Left lung (tissue), 10 donors: ENCODE measurements around the gene NIPAL4. TPM values are rescaled to one million over a fixed set of nuclear protein-coding genes. Genes with fewer than 3 reads are reported as not detected.

Experiments
- ATAC-seq: fragments of 200-7000 bp; cut with Tn5 transposase; one replicate; pipeline ENCODE4 v1.9.1; 2020; ENCODE audit warnings: moderate library complexity
- DNase-seq, 4 donors: peaks; one replicate each; pipeline ENCODE4 v3.0.0-alpha.2; 2013 to 2020
- H3K27ac ChIP-seq, 2 donors: fragments of 200-600 bp; sonication (generic) in 1 of 2; one replicate each; pipeline versions ENCODE4 v1.5.0 to v1.8.0; 2020 to 2021
- H3K27me3 ChIP-seq, 2 donors: fragments of 200-600 bp; sonication (generic) in 1 of 2; one replicate each; pipeline versions ENCODE4 v1.5.0 to v1.8.0; 2020 to 2021
- H3K36me3 ChIP-seq, 2 donors: fragments of 200-600 bp; sonication (generic) in 1 of 2; one replicate each; pipeline versions ENCODE4 v1.5.0 to v1.8.0; 2020 to 2021
- H3K4me1 ChIP-seq, 2 donors: fragments of 200-600 bp; one replicate each; pipeline ENCODE4 v1.8.0; 2021
- H3K4me3 ChIP-seq, 2 donors: fragments of 200-600 bp; sonication (generic) in 1 of 2; one replicate each; pipeline versions ENCODE4 v1.5.0 to v1.8.0; 2020 to 2021; ENCODE audit warnings: mild to moderate bottlenecking in 1 of 2
- H3K9me3 ChIP-seq, 2 donors: fragments of 200-600 bp; sonication (generic) in 1 of 2; one replicate each; pipeline versions ENCODE4 v1.5.0 to v1.8.0; 2020 to 2021
- intact Hi-C, 2 donors: fragments of 100-400 bp; cut with DNase I; formaldehyde crosslinking; loops; one replicate each; pipeline versions ENCODE4 v1.11.2 to v1.14.2; 2022
- polyA plus RNA-seq, 6 donors: library from polyadenylated mRNA; unstranded; fragments of 120-200 nt; gene quantifications; one replicate each; pipeline ENCODE4 v1.2.1, GENCODE V29; 2013; ENCODE audit not compliant: insufficient read length in 6 of 6
- total RNA-seq, 2 donors: library from RNA; stranded (reverse); fragmentation: NEBNext Ultra II Directional; extraction: Animal tissue kit (Norgen Biotek cat#: 25700); gene quantifications; one replicate each; pipeline ENCODE4 v1.2.1, GENCODE V29; 2021
- TF ChIP-seq, protein P1 (sequence below), 2 donors: fragments of 200-600 bp; sonication (generic) in 1 of 2; IDR thresholded peaks; one replicate each; pipeline versions ENCODE4 v1.5.0 to v1.8.0; 2021; ENCODE audit warnings: antibody characterized with exemption in 2 of 2
- donor health status: DM: no; HTN: yes; CAD: no.
- donor health status: DM: no; HTN: no; CAD: no.

Gene NIPAL4
- total and polyA plus RNA-seq, 8 donors, result 0.06 to 0.39 (median 0.14) TPM; not detected in 1

GRCh38 chr5:157455057-157455456 lies 5.0 kb upstream of the NIPAL4 start:
- Histone ChIP-seq H3K27ac (no peak overlapping the region), H3K9me3 (no peaks in the 10 kb centered on the region), H3K27me3 (peaks cover 5 to 23% of the 10 kb centered on the region in 2 donors), H3K4me3 (no peak overlapping the region), H3K4me1 (peaks cover 0 to 4% of the 10 kb centered on the region in 2 donors), H3K36me3 (no peaks in the 10 kb centered on the region)
- DNase-seq (no peak), ATAC-seq (no peak)
- TF ChIP-seq, protein P1, sequence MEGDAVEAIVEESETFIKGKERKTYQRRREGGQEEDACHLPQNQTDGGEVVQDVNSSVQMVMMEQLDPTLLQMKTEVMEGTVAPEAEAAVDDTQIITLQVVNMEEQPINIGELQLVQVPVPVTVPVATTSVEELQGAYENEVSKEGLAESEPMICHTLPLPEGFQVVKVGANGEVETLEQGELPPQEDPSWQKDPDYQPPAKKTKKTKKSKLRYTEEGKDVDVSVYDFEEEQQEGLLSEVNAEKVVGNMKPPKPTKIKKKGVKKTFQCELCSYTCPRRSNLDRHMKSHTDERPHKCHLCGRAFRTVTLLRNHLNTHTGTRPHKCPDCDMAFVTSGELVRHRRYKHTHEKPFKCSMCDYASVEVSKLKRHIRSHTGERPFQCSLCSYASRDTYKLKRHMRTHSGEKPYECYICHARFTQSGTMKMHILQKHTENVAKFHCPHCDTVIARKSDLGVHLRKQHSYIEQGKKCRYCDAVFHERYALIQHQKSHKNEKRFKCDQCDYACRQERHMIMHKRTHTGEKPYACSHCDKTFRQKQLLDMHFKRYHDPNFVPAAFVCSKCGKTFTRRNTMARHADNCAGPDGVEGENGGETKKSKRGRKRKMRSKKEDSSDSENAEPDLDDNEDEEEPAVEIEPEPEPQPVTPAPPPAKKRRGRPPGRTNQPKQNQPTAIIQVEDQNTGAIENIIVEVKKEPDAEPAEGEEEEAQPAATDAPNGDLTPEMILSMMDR (IDR thresholded peaks at IDR 0.05), result no peak
- intact Hi-C loops, result no loop called here

- peaks cover 0 to 10% of the 10 kb centered on the region in 2 donors for H3K4me1 ChIP-seq
- H3K36me3 ChIP-seq, result no peaks in the 10 kb centered on the region
- no peak overlapping the region for H3K27ac ChIP-seq
- TF ChIP-seq, protein P1 (IDR thresholded peaks at IDR 0.05), result no peak
- H3K4me3 ChIP-seq, result no peak overlapping the region
- no peak for ATAC-seq
- no peaks in the 10 kb centered on the region for H3K9me3 ChIP-seq
- peaks cover 16 to 35% of the 10 kb centered on the region in 2 donors for H3K27me3 ChIP-seq
- intact Hi-C loops, result no loop called here
- no peak for DNase-seq
Measured at GRCh38 chr5:157456301-157456700, 3.7 kb upstream of the NIPAL4 start.

DNA sequence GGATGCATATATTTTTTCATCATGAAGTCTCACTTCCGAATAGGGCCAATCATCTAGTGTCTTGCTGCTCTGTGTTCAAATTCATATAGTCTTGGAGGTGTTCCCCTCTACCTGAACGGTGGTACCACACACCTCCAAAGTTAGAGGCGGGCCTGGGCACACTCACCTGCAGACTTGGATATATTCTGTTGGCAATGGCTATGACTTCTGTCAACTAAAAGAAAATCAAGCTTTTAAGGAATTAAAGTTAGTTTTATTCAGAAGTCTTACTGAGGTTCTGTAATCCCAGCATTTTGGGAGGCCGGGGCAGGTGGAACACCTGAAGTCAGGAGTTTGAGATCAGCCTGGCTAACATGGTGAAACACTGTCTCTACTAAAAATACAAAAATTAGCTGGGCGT lies 2.6 kb upstream of the NIPAL4 start:
- Histone ChIP-seq H3K4me3 (no peak overlapping the region), H3K27ac (no peak overlapping the region), H3K36me3 (no peaks in the 10 kb centered on the region), H3K9me3 (no peaks in the 10 kb centered on the region), H3K27me3 (peaks cover 18 to 43% of the 10 kb centered on the region in 2 donors), H3K4me1 (peaks cover 0 to 10% of the 10 kb centered on the region in 2 donors)
- ATAC-seq (no peak), DNase-seq (no peak)
- intact Hi-C loops, result no loop called here
- TF ChIP-seq, protein P1 (IDR thresholded peaks at IDR 0.05), result no peak

- Histone ChIP-seq H3K4me1 (peaks cover 0 to 10% of the 10 kb centered on the region in 2 donors), H3K27ac (no peak overlapping the region)
- TF ChIP-seq, protein P1 (IDR thresholded peaks at IDR 0.05), result no peak
Measured at GRCh38 chr5:157458835-157459234, 1.2 kb upstream of the NIPAL4 start.

DNA sequence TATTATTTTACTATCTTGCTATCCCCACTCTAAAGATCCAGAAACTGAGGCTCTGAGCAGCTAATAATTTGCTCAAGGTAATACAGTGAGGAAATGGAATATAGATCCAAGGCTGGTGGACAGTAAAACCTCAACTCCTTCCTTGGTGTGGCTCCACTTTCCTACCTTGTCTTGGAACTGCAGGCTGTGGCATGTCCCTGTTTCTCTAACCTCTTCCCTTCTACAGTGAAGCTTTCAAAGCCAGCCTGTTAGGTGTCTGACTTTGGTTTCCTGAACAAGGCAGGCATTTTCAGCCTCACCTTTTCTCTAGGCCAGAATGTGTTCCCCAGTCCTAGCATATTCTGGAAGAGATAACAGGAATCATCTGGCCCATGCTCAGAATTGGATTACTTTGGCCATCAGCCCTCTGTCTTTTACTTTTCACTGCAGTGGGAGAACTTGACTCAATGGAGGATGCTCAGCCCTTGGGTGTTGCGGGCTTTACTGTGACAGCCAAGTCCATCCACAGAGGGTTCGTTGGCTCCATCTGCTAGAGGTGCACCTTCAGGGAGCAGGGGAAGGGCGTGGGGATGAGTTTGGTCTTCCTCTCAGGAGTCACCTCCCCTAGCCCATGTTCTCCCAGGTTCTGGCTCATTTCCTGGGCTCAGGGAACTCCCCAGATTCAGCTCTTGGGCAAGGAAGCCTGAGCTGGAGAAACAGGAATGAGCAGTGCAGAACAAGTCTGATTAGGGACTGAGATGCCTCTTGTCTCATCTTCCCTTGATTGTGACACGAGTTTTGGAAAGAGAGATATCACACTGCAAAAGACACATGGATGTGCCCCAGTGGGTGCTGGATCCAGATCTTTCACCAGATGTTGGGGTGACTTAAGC lies 1.1 kb downstream of the NIPAL4 start:
- H3K4me3 ChIP-seq, result no peak overlapping the region
- intact Hi-C loops, result no loop called here
- TF ChIP-seq, protein P1 (IDR thresholded peaks at IDR 0.05), result no peak
- no peaks in the 10 kb centered on the region for H3K36me3 ChIP-seq
- no peak for DNase-seq
- H3K9me3 ChIP-seq, result no peaks in the 10 kb centered on the region
- no peak for ATAC-seq
- peaks cover 7 to 25% of the 10 kb centered on the region in 2 donors for H3K4me1 ChIP-seq
- H3K27ac ChIP-seq, result no peak overlapping the region
- peaks cover 18 to 43% of the 10 kb centered on the region in 2 donors for H3K27me3 ChIP-seq

More at GRCh38 chr5:157458835-157459234, 1.2 kb upstream of the NIPAL4 start:
- Histone ChIP-seq H3K9me3 (no peaks in the 10 kb centered on the region), H3K4me3 (no peak overlapping the region), H3K36me3 (no peaks in the 10 kb centered on the region), H3K27me3 (peaks cover 18 to 52% of the 10 kb centered on the region in 2 donors)
- ATAC-seq (no peak), DNase-seq (no peak)
- intact Hi-C loops, result no loop called here
